Stimulated activated CD4-positive, alpha-beta T cell treated with anti-CD3 and anti-CD28 coated beads, Interleukin-12 subunit alpha, Interleukin-12 subunit beta, amount 100 ng/mL, for 4 hours (primary cell): Measurements from ENCODE around the gene BDH1.

Experiments
- DNase-seq: peaks from one replicate; pipeline ENCODE4 v3.0.0-alpha.2; 2020

The BDH1 gene

DNA sequence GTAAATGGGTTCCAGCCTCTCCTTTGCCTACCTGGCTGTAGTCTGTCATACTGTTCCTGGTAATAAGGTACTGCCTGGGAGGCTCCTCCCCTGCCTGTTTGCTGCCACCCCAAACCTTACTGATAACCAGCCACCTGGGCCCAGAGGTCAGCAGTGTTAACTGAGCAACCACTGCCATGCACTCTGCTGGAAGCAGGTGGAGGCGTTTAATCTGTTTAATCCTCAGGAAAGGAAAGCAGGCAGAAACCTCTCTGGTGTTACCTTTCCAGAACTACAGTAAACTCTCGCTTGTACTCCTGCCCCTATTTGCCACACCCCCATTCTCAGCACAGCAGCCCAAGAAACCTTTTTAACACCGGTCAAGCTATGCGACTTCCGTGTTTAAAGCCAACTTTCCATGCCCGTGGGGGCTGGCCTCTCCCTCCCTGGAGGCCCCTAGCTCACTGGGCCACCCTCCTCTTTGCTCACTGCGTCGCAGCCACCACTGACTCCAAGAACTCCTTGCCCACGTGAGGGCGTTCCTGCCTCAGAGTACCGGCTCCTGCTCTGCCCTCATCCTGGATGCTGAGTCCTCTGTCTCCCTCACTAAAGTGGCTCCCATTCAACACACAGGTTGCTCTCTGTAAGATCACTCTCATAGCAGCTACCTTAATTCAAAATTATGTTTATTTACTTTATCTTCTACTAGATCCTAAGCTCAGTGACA lies 8.3 kb downstream of the BDH1 start:
- no peak for DNase-seq

DNA sequence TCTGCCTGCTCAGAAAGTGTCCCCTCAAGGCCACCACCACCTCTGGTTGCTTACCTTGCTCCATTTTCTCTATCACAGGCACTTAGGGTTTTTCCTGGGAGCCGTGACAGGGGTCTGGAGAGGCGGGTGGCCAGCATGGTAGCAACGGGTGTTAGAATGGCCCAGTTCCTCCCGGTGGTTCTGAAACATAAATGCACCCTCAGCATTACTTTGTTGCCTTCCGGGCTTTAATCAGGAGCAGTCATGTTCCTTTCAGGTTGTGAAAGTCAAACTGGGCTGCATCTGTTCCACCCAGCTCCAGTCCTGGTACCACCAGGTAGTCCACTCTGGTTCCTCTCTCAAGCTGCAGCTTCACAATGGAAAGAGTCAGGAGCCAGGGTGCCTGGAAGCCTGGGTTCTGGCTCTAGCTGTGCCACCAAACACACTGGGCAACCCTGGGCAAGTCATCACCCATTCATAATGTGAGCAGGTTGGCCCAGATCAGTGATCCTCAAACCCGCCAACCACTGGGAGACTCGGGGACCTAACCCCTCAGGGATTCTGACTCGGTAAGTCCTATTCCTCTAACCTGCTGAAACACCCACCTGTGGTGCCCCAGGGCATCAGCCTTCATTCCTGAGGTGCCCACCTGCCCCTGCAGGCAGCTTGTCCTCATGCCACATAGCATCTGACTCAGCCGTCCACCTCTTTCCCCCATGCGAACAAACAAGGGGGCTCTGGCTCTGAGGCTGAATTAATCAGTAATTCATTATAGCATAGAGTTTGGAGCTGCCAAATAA lies 9.3 kb downstream of the BDH1 start:
- DNase-seq = no peak

DNA sequence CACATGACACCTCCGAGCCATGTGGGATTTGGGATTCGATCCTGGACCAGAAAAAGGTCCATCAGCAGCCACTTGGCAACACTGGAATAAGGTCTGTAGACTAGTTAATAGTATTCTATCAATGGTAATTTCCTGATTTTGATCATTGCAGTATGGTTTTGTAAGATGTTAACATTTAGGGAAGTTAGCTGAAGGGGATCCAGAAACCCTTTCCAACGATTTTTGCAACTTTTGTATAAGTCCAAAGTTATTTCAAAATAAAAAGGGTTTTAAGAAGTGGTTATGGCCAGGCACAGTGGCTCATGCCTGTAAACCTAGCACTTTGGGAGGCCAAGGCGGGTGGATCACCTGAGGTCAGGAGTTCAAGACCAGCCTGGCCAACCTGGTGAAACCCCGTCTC lies 10.2 kb downstream of the BDH1 start:
- no peak for DNase-seq

GRCh38 chr3:197545101-197545500 lies 10.7 kb downstream of the BDH1 start:
- no peak for DNase-seq

DNA sequence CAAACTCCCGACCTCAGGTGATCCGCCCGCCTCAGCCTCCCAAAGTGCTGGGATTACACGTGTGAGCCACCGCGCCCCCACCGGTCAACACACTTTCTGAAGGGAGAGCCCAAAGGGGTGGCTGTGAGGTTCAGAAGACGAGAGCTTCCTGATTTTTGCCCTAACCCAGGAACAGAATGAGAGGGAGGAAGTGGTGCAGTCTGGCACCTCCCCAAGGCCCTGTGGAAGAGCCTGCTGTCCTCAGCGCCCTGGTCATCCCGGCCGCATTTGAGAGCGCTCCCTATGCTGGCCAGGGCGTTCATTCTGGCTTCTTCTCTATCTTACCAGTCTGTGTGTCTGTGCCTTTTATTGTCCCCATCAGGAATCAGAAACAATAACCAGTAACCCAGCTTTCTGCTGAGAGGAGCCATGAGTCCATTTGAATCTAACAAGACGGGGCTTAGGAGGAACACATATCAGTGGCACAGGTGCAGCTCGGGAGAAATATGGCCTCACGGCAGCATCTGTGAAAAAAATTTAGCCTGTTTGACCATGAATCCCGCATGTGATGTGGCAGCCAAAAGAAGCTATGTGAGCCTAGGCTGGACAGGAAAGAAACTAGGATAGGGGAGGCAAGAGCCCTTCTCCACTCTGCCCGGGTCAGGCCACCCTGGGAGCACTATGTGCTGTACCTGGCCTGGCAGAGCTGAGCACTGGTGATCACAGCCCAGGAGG lies 12.9 kb downstream of the BDH1 start:
- DNase-seq = no peak

- no peak for DNase-seq
Observed at GRCh38 chr3:197541756-197542539, 13.8 kb downstream of the BDH1 start.

DNA sequence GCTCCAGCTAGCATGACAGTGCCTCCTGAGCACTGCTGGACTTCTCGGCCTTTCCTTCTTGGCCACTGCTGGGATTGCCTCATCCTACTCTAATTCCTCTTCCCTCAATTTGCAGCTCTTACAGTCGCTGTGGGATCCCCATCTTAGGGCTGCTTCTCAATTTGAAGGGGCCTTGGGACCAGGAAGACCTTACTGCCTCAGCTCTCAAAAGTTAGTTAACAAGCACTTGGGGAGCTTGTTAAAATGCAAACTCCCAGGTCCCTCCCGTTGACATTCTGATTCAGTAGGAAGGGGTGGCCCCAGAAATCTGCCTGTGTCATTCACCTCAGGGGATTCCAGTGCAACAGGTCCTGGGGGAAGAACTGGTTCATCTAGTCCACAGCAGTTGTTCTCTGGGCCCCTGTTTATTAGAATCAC lies 14.8 kb downstream of the BDH1 start:
- DNase-seq = no peak

GRCh38 chr3:197539651-197540051 lies 16.1 kb downstream of the BDH1 start:
- DNase-seq = no peak

GRCh38 chr3:197533927-197534725 lies 21.6 kb downstream of the BDH1 start:
- DNase-seq = no peak

DNA sequence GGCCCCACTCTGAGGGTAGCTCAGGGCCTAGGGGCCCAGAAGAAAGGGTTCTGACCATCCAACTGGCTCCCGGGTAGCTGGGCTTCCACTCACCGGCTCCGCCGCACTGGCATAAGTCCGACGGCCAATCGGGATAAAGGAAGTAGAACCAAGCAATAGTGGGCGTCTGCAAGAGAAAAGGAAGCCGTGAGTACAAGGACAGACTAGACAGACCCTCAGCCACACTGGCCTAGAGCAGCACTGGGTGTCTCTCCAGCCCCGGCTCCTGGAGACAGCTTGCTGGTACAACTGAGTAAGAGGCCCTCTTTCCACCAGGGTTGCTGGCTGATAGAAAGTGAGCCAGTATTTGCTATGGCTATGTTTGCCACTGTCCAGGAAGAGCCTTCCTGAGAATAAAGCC lies 22.4 kb downstream of the BDH1 start:
- no peak for DNase-seq

DNA sequence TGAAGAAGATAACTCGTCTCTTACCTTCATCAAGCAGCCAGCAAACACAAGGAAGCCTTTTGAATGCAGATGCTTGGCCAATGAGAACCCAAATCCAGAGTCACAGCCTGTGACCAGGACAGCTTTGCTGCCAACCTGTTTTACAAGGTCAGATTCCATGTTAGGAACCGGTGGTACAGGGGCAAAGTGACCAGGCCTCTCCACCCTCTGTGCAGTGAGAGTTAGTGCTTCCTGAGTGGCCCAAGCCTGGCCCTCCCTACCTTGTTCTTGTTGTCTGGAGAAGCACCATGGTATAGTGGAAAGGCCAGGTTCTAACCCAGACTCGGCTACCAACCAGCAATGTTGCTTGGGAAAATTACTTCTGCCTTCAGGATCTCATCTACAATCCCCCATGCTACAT lies 23.4 kb downstream of the BDH1 start:
- no peak for DNase-seq

- DNase-seq = no peak
Observed at GRCh38 chr3:197528190-197528589, 27.6 kb downstream of the BDH1 start.

GRCh38 chr3:197527569-197527968 lies 28.2 kb downstream of the BDH1 start:
- no peak for DNase-seq

DNA sequence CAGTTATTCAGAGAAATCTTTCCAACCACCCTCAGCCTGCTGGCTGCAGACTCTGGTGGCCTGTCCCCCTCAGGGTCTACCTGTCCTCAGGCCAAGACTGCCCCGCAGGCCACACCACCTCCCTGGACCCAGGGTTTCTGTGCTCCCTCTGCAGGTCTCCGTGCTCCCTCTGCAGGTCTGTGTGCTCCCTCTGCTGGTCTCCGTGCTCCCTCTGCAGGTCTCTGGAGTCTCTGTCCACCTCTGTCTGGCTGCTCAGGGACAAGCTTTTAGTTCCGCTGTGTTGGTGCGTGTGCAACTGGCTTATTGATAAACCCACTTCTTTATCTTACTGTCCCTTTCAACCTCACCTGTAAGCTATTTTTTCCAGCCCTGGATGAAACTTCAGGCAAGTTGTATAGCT lies 30.1 kb downstream of the BDH1 start:
- DNase-seq = no peak

GRCh38 chr3:197524128-197524527 lies 31.6 kb downstream of the BDH1 start:
- DNase-seq = no peak

GRCh38 chr3:197523526-197523925 lies 32.2 kb downstream of the BDH1 start:
- no peak for DNase-seq

DNA sequence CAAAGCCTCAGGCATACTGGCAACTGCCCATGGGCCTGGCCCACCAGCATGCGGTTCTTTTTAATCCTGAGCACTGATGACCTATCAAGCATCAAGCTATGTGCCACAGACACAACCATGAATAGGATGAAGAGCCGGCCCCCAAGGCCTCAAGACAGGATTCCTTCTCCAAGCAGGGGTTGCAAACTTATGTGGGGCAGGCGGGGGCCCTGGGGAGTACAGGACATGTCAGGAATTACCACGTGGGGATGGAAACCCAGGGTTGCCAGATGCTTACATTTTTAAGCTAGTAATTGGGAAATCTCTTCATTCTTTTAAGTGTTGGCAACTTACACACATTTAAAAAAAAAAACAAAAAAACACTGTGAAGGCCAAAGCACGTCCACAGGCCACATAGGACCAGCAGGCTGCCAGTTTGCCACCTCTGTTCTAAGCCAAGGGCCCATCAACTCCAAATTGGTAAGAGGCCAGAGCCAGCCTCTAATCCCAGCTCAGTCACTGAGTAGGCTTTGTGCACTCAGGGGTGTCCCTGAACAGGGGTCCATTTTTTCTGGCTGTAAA lies 32.8 kb downstream of the BDH1 start:
- no peak for DNase-seq

DNA sequence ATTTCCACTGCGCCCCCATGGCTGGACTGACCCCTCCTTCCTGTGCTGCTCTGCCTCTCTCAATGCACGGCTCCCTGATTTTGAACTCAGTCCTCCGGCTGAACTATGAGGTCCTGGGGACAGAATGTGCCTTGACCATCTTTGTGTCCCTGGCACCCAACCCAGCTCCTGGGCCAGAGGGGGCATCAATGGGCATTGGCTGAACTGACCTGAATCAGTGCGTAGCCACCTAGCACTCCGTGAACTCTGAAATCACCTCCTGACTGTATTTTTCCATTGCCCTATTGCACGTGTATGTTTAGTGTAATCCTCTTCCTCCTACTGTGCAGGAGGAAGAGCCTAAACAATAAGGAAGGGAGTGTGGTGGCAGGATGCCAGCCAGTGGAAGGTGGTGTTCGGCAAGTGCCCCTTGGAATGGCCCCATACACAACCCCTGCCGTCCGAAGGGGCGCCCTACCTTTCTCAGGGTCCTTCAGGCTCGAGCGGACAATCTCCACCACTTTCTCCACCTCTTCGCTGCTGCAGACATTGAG lies 33.5 kb downstream of the BDH1 start:
- no peak for DNase-seq

DNA sequence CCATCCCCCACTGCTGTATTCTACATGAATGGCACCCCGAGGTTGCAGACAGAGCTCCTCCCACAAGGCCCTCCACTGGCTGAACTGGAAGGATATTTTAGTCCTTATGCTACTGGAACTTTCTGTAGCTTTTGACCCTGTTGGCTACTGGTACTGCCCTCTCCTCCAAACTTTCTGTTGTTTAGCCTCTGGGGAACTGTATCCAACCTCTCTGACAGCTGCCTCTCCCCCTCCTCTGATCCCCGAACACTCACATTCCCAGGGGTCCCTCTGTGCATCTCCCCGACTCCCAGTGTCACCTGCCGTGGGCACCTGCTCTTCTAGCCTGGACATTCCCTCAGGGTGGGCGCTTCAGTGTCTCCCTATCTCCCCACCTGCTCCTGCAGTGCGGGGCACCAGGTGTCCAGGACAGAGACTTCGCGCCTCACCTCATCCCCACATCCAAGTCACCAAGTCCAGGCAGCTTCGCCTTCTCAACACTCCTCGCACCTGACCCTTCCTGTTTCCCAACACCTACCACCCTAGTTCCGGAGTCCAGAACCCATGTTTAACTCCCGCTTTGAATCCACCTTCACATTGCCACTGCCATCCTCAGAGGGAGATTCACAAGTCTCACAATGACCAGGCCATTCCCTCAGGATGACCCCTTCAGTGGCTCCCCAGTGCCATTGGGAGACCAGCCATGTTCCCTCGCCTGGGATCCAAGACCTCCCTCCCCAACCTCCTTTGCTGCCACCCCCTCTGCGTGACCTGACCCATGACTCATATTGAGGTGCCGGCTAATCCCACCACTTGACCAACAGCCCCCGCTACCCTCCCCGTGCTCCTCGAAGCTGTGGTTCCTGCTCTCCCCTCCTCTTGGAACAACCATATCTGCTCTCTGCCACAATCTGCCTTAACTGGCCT lies 34.2 kb downstream of the BDH1 start:
- DNase-seq = no peak
